NK-92 (cell line): ENCODE measurements around the gene TSPEAR.
"Not testable (repeated sequence)": the region's sequence is repeated elsewhere in the genome, so short reads cannot be mapped to it uniquely, and the experiment has no call there.

ENCODE experiments used
- DNase-seq: peaks from one replicate; lab custom pipeline; 2025; ENCODE audit not compliant: unreplicated experiment; lab: John Stamatoyannopoulos, UW

TSPEAR gene

GRCh38 chr21:44612669-44613229, 98.6 kb downstream of the TSPEAR start:
- DNase-seq = no peak

GRCh38 chr21:44612029-44612486, 99.3 kb downstream of the TSPEAR start, which contains the start of gene KRTAP10-8:
KRTAP10-8 (plus strand) TSS chr21:44612079; CDS start chr21:44612101, 22 bp downstream.
- DNase-seq = no peak

- DNase-seq = no peak
Observed at GRCh38 chr21:44611551-44611950, 99.8 kb downstream of the TSPEAR start.

GRCh38 chr21:44610157-44610843, 101.1 kb downstream of the TSPEAR start:
- DNase-seq = not testable (repeated sequence)

DNA sequence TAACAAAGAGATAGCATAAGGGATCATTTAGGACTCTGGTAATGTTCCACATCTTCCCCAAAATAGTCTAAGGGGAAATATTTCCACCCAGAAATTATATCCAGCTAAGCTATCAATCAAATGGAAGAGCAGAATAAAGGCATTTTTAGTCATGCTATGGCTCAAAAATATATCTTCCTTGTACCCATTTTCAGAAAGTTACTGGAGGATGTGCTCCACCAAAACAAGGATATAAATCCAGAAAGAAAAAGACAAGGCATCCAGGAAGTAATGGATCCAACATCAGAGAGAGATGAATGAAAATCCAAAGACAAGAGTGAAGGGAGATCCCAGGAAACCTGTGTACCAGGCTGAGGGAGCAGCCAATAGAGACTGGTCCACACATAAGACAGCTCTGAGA, 102.2 kb downstream of the TSPEAR start:
- DNase-seq = no peak

DNA sequence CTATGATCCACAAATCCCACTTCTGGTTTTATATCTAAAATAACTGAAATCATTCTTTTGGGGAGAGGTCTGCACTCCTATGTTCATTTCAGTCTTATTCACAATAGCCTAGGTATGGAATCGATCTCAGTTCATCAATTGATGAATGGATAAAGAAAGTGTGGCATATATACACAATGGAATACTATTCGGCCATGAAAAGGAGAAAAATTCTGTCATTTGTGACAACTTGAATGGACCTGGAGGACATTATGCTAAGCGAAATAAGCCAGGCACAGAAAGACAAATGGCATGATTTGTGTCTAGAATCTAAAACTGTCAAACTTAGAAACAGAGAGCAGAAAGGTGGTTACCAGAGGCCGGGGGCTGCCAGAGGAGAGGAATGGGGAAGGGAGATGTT, 104.9 kb downstream of the TSPEAR start:
- no peak for DNase-seq

- no peak for DNase-seq
Observed at GRCh38 chr21:44603911-44604310, 107.5 kb downstream of the TSPEAR start.

DNA sequence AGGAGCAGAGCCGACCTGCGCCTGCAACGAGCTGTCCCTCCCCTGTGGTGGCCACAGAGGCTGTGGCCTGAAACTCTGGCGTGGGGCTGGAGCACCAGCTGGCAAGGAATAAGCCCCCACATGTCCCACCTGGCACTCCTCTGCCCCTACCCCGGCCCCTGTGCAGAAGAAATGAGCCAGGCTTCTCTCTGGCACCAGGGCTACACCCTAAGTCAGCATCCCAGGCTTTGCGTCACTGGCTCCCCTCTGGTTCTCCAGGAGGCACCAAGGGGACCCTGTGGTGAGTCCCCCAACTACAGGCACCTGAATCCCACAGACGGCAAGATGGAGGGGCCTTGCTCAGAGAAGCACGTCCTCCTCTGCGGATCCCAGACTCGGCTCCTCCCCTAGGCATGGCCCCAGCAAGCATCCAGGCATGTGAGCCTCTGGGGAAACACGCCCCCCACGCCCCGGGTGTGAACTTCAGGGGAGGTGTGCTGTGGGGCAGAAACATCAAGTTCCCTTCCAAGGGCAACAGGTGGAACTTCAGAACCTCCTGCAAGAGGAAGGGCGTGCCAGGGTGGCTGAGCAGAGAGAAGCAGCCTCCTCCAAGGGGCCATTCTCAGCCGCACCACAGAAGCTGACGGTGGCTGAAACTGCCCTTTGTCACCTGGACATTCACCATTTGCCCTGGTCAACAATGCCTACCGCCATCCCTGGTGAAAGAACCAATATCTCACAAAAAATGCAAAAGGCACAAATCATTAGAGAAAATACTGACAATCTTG, 108.1 kb downstream of the TSPEAR start:
- DNase-seq = no peak

DNA sequence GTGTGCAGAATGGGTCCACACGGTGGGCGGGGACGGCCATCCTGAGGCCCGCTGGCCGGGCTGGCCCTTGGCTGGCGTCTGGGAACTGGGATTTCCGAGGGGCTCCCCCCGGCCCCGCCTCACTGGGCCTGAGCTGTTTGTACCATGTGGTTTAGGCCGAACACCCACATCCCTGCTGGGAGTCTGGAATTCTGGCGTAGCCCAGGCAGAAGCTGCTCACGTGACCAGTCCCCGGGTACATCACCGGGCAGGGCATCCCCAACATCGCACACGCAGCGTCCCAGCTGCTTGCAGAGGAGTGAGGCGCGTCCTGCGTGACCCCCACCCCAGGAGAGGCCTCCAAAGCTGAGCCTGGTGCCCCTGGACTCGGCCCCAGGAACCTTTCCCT, 108.9 kb downstream of the TSPEAR start:
- DNase-seq = no peak

DNA sequence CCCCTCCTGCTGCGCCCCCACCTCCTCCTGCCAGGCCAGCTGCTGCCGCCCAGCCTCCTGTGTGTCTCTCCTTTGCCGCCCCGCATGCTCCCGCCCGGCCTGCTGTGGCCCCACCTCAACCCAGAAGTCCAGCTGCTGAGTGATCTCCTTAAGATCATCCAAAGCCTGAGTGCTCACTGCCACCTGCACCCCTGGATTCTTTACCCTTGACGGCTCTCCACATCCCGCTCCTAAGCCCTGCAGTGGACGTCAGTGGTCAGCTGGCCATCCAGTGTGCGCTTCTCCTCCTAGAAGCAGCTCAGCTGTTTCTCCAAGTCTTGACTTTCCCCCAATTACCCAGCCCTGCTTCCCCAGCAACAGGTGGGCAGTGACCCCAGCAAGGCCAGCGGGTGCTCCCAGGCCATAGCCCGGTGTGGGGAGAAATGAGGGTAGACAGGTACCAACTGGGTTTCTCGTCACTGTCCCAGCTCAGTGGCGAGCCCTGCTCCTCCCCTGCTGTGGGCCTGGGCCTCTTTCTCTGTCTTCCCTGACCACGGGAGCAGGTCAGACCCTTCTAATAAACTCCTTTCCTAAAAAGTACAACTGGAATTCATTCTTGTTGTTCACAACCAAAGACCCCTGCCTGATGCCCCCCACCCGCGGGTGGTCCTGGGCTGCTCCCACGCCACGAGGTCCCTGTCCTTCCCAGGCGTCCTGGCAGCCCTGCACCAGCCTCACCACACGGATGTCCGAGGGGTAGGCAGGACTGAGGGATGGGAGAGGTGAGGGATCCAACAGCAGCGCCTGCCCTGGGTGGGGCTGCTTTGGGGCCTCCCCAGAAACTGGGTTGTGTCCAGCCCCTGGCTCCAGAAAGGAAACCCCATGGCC, 109.5 kb downstream of the TSPEAR start:
- no peak for DNase-seq

GRCh38 chr21:44601091-44601490, 110.3 kb downstream of the TSPEAR start:
- not testable (repeated sequence) for DNase-seq

DNA sequence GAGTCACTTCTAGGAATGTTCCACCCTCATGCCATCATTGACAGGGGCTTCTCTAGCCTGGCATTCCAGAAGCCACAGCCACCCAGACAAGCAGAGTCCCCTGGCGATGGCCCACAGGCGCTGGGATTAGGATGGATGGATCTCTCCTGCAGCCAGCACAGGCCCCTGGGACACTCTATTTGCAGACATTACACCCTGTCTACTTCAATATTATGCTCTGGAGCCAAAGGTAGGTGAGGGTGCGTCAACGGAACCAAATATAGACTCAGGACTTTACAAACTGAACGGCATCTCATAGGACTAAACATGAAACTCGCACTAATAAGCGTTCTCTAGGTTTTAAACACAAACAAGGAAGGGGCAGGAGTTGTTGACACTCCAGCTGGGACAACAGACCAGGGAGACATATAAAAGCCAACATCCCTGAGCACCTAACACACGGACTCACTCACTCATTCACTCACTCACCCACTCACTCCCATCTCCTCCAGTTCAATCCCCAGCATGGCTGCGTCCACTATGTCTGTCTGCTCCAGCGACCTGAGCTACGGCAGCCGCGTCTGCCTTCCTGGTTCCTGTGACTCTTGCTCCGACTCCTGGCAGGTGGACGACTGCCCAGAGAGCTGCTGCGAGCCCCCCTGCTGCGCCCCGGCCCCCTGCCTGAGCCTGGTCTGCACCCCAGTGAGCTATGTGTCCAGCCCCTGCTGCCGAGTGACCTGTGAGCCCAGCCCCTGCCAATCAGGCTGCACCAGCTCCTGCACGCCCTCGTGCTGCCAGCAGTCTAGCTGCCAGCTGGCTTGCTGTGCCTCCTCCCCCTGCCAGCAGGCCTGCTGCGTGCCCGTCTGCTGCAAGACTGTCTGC, 111.0 kb downstream of the TSPEAR start, which contains the start of gene KRTAP10-7:
Gene KRTAP10-7, plus strand, starts transcription at position 480 of the 861 bp plus-strand sequence. Its CDS starts 25 bp downstream, at position 505.
- DNase-seq = not testable (repeated sequence)

- no peak for DNase-seq
Observed at GRCh38 chr21:44599264-44600029, 111.9 kb downstream of the TSPEAR start.

DNA sequence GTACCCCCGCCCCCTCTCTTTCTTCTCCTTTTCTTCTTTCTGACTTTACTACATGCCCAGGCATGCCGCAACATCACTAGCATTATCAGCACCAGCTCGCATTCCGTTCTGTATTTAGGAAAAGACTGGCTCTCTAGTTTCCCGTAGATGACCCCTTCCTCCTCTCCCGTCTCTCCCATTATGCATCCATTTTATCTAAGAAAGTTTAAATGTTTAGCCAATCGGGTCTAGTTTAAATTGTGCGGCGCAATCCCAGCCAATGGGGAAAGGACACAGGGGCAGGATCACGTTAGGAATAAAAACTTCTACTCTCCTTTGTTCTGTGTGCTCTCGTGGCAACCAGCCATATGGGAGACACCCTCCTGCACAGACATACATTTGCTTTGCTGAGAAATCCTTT, 113.3 kb downstream of the TSPEAR start:
- DNase-seq = no peak

GRCh38 chr21:44596068-44596725, 115.2 kb downstream of the TSPEAR start:
- DNase-seq = no peak

DNA sequence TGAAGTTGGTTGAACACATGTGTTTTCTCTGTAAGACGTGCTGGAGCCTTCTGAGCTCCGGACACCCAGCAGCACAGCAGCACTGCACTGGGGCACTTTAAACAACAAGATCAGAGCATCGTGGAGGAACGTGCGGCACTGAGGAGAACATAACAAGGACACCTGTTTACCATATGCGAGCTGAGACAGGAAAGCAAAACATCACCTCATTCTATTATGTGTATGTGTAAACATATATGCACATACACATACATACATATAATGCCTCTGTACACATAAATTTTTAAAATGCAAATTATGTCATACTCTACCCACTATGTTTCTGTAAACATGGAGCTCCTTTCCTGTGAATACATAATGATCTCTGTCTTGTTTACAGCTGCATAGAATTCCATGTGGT, 115.8 kb downstream of the TSPEAR start:
- no peak for DNase-seq

GRCh38 chr21:44594406-44594916, 116.9 kb downstream of the TSPEAR start:
- no peak for DNase-seq

DNA sequence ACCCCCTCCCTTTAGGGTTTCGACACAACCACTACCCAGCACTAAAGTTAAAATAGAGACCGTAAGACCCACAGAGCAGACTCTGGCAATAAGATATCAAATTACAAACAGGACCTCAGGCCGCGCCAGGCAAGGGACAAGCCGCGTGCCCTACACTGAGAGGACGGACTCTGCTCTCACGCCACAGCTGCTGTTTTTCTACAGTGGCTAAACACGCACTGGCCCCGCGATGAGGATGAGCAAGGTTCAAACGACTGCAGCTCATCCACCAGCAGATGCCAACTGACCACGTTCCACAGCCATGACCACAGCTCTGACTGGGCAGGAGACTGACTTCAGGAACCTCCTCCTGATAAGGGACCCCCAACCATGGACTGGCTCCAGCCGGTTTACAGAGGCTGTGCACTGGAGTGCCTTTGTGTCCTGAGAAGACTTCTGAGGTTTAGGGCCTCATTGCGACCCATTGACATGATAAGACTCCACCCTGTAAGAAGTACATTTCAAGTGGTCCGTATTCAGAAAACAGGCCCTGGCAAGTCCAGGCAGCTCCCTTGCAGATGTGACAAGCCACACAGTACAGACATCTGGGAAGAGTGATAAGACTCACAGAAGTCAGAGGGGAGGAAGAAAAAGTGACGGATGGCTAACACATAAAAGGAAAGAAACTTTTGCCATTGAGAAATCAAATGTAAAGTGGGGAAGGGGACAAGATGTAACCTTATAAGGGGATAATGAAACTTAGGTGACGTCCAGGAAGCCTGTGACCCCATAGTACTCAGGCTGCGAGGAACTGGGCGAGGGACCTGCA, 117.6 kb downstream of the TSPEAR start:
- DNase-seq = no peak
